Lower leg skin (tissue), 4 donors: ENCODE measurements around the gene CYLC1. TPM values are rescaled to one million over a fixed set of nuclear protein-coding genes. Genes with fewer than 3 reads are reported as not detected.

Experiments
- DNase-seq, 2 donors: peaks; one replicate each; pipeline ENCODE4 v3.0.0-alpha.2; 2019; ENCODE audit warnings: low spot score in 2 of 2
- H3K4me3 ChIP-seq: fragments of 200-600 bp; sonication (generic); 2 replicates; pipeline ENCODE4 v1.5.1; 2017; ENCODE audit warnings: mild to moderate bottlenecking, low read depth; ENCODE audit not compliant: poor library complexity, severe bottlenecking
- CTCF ChIP-seq, 3 donors: fragments of 450-650 bp; IDR thresholded peaks; one replicate each; pipeline ENCODE4 v1.5.1; 2016; ENCODE audit warnings: antibody characterized with exemption in 3 of 3, mild to moderate bottlenecking in 3 of 3, moderate library complexity in 2 of 3
- POLR2A ChIP-seq, 2 donors: fragments of 450-650 bp; IDR thresholded peaks; one replicate each; pipeline ENCODE4 v1.6.1; 2016 to 2017; ENCODE audit warnings: antibody characterized with exemption in 2 of 2, mild to moderate bottlenecking in 1 of 2, moderate library complexity in 1 of 2
- WGBS, 2 donors: methylation state at CpG; one replicate each; pipeline ENCODE4 v1.1.5; 2018; 5-methylcytosine and 5-hydroxymethylcytosine counted together
- intact Hi-C: fragments of 100-400 bp; cut with DNase I; formaldehyde crosslinking; loops from one replicate; pipeline ENCODE4 v1.15.0; 2023; ENCODE audit warnings: low total_unique reads
- total RNA-seq, 4 donors: library from RNA; depleted of rRNA; stranded (reverse); fragments of >200 nt; gene quantifications; one replicate each; pipeline ENCODE4 v1.1.0, GENCODE V29; 2016

CYLC1 gene
- total RNA-seq, 4 donors from 2014 or later, result not detected

GRCh38 chrX:83888585-83888984 lies 27.6 kb downstream of the CYLC1 start:
- 75 to 84% methylated on average over 2 of the region's 2 CpGs for WGBS, 2 donors

GRCh38 chrX:83892433-83892832 lies 31.5 kb downstream of the CYLC1 start:
- DNase-seq, result no peak
- WGBS, 2 donors, result 75 to 88% methylated on average over 12 of the region's 12 CpGs
- TF ChIP-seq CTCF (IDR thresholded peaks at IDR 0.05), result no peak
- no peak for TF ChIP-seq POLR2A (IDR thresholded peaks at IDR 0.05)
- intact Hi-C loops, result no loop called here
- H3K4me3 ChIP-seq, result no peak overlapping the region

More at GRCh38 chrX:83888585-83888984, 27.6 kb downstream of the CYLC1 start:
- intact Hi-C loops, result no loop called here
- no peak for TF ChIP-seq CTCF (IDR thresholded peaks at IDR 0.05)
- TF ChIP-seq POLR2A (IDR thresholded peaks at IDR 0.05), result no peak
- H3K4me3 ChIP-seq, result no peak overlapping the region
- no peak for DNase-seq

- no peak for DNase-seq
- 90 to 92% methylated on average over 3 of the region's 3 CpGs for WGBS, 2 donors
- TF ChIP-seq CTCF (IDR thresholded peaks at IDR 0.05) (no peak), POLR2A (IDR thresholded peaks at IDR 0.05) (no peak)
- intact Hi-C loops, result no loop called here
- H3K4me3 ChIP-seq, result no peak overlapping the region
These were observed 46.0 kb downstream of the CYLC1 start for GRCh38 chrX:83906921-83907320.

GRCh38 chrX:83916525-83916924 lies 55.6 kb downstream of the CYLC1 start:
- no peak for DNase-seq
- 28 to 32% methylated on average over 2 of the region's 2 CpGs for WGBS, 2 donors
- no peak for TF ChIP-seq CTCF (IDR thresholded peaks at IDR 0.05)
- no peak for TF ChIP-seq POLR2A (IDR thresholded peaks at IDR 0.05)
- no peak overlapping the region for H3K4me3 ChIP-seq
- intact Hi-C loops, result no loop called here

- no peak for DNase-seq
- H3K4me3 ChIP-seq, result no peak overlapping the region
- 64 to 79% methylated on average over 2 of the region's 2 CpGs for WGBS, 2 donors
- intact Hi-C loops, result no loop called here
- no peak for TF ChIP-seq POLR2A (IDR thresholded peaks at IDR 0.05)
These were observed 73.3 kb downstream of the CYLC1 start for GRCh38 chrX:83934220-83934619.
